Mucosa of descending colon (tissue), 3 donors: ENCODE results near the gene CENPP. TPM values are rescaled to one million over a fixed set of nuclear protein-coding genes. Genes with fewer than 3 reads are reported as not detected.

ENCODE experiments used
- ATAC-seq: fragments of 200-7000 bp; cut with Tn5 transposase; one replicate; pipeline ENCODE4 v1.9.1; 2020; ENCODE audit warnings: mild to moderate bottlenecking, moderate library complexity
- DNase-seq, 3 donors: peaks; one replicate each; pipeline ENCODE4 v3.0.0-alpha.2; 2020
- H3K36me3 ChIP-seq: fragments of 200-600 bp; one replicate; pipeline ENCODE4 v1.8.0; 2021; ENCODE audit warnings: low read depth, mild to moderate bottlenecking
- H3K4me1 ChIP-seq: fragments of 200-600 bp; one replicate; pipeline ENCODE4 v1.8.0; 2021; ENCODE audit warnings: low read depth, mild to moderate bottlenecking
- H3K4me3 ChIP-seq: fragments of 200-600 bp; one replicate; pipeline ENCODE4 v1.8.0; 2021; ENCODE audit warnings: mild to moderate bottlenecking
- H3K9me3 ChIP-seq: fragments of 200-600 bp; one replicate; pipeline ENCODE4 v1.8.0; 2021; ENCODE audit warnings: mild to moderate bottlenecking
- intact Hi-C, 2 donors: fragments of 100-400 bp; cut with DNase I in 1 of 2; cut with micrococcal nuclease in 1 of 2; formaldehyde crosslinking; loops; one replicate each; pipeline versions ENCODE4 v1.11.0 to v1.11.1; 2022; cut with DNase I, micrococcal nuclease
- total RNA-seq, 3 donors: library from RNA; stranded (reverse); fragmentation: NEBNext Ultra II Directional in 2 of 3; extraction: Animal tissue kit (Norgen Biotek cat#: 25700) in 2 of 3; gene quantifications; one replicate each; pipeline versions ENCODE4 v1.2.1 to v1.2.4, GENCODE V29; 2021 to 2023
- TF ChIP-seq, protein P1 (sequence below): fragments of 200-600 bp; IDR thresholded peaks from one replicate; pipeline ENCODE4 v1.8.0; 2022; ENCODE audit warnings: antibody characterized with exemption, mild to moderate bottlenecking
- donor health status: DM: no; HTN: no; CAD: no; lungs with moderate emphysema.
- donor health status: DM: no; HTN: no; CAD: no.
- donor health status: DM: no; HTN: yes; CAD: no.

CENPP gene
- total RNA-seq, 3 donors from 2014 or later: 2.0 to 4.9 (median 3.3) TPM

DNA sequence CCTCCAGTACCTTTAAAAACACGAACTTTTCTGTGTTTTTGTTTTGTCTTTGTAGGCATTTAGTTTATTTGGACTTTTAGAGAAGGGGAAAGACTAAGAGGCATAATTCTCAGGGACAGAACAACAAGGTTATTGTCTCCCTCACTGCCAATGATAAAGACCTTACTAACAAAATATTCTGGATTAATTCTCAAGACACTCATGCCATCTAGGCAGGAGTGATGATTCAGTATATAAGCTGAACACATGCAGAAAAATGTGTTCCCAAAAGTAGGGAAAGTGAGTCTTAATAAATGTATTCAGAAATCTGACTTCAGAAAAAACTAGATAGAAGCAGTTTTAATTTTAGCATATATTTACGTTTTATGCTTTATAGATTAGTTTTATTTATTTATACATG is 173.9 kb downstream of the CENPP start:
- Histone ChIP-seq H3K4me1 (no peaks in the 10 kb centered on the region), H3K9me3 (no peaks in the 10 kb centered on the region), H3K36me3 (no peaks in the 10 kb centered on the region), H3K4me3 (no peak overlapping the region)
- DNase-seq (no peak), ATAC-seq (no peak)
- TF ChIP-seq, protein P1, sequence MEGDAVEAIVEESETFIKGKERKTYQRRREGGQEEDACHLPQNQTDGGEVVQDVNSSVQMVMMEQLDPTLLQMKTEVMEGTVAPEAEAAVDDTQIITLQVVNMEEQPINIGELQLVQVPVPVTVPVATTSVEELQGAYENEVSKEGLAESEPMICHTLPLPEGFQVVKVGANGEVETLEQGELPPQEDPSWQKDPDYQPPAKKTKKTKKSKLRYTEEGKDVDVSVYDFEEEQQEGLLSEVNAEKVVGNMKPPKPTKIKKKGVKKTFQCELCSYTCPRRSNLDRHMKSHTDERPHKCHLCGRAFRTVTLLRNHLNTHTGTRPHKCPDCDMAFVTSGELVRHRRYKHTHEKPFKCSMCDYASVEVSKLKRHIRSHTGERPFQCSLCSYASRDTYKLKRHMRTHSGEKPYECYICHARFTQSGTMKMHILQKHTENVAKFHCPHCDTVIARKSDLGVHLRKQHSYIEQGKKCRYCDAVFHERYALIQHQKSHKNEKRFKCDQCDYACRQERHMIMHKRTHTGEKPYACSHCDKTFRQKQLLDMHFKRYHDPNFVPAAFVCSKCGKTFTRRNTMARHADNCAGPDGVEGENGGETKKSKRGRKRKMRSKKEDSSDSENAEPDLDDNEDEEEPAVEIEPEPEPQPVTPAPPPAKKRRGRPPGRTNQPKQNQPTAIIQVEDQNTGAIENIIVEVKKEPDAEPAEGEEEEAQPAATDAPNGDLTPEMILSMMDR: no peak
- intact Hi-C loops: no loop called here

DNA sequence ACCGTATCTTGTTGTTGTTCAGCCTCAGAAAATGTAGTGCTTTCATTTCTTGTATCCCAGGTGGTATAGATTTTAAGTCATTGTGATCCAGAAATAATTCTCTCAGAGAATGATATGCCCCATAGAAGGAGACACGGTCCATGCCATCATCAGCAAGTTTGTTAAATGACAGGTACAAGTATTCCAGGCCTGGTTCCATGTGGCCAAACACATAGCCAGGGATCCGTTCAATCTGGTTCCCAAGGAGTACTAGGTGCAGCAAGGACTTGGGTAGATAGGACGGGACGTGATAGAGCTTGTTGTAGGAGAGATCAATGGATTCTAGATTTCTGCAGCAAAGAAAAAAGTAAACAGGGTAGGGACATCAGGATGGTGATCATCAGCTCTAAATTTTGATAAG is 175.0 kb downstream of the CENPP start:
- H3K9me3 ChIP-seq: no peaks in the 10 kb centered on the region
- intact Hi-C loops: no loop called here
- H3K4me1 ChIP-seq: no peaks in the 10 kb centered on the region
- TF ChIP-seq, protein P1: no peak
- ATAC-seq: no peak
- no peaks in the 10 kb centered on the region for H3K36me3 ChIP-seq
- no peak overlapping the region for H3K4me3 ChIP-seq
- DNase-seq: no peak

DNA sequence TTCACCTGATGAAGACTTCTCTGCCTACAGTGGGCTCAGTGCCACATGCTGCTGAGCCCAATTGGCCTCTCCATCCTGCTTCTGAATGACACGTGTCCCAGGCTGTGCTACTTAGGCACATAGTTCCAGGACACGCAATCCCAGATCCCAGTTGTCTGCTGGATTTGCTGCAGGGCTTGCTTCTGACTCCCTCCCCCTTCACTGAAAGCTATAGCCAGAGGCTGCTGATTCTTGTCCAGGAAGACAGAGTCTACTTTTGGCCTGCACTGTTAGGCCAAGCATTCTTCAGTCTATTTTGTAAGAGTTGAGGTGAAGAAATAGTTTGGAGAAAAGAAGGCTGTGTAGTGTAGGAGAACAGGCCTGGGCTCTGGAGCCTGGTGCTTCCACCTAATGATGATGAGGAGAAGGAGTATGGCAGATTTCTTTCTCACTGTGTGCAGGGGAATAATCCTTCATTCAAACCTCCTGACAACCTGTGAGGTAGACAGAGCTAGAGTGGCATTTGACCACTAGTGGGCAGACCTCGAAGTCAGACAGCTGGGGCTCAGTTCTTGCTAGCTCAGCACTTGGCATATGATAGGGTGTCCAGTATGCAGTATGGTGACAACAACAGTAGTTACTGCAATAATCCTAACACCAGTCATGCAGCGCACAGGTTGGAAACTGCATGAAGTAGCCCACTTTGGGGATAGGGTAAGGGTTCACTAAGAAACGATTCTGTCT is 176.1 kb downstream of the CENPP start:
- ATAC-seq: peak; percentile 87
- peak in 2 of 3 donors; percentile 43 to 63 for DNase-seq
- H3K4me3 ChIP-seq: no peak overlapping the region
- no peaks in the 10 kb centered on the region for H3K4me1 ChIP-seq
- no peaks in the 10 kb centered on the region for H3K36me3 ChIP-seq
- intact Hi-C loops: no loop called here
- TF ChIP-seq, protein P1: peak; percentile 46
- H3K9me3 ChIP-seq: no peaks in the 10 kb centered on the region

DNA sequence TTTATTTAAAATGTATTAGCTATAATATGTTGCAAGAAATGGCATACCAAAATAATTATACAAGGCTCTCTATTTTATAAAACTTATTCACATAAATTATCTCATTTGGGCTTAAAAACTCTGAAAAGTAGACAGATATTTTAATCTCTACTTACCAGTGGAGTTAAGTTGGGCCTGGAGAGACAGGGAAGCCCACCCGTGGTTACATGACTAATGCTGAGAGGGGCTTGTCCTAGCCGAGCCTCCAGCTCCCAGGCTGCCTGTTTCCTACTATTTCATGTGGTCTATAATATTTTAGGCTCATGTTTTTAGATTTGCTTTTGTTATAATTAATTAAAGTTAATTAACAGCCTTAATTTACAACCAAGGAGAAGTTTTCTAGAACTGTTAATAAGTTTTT is 177.4 kb downstream of the CENPP start:
- intact Hi-C loops: no loop called here

DNA sequence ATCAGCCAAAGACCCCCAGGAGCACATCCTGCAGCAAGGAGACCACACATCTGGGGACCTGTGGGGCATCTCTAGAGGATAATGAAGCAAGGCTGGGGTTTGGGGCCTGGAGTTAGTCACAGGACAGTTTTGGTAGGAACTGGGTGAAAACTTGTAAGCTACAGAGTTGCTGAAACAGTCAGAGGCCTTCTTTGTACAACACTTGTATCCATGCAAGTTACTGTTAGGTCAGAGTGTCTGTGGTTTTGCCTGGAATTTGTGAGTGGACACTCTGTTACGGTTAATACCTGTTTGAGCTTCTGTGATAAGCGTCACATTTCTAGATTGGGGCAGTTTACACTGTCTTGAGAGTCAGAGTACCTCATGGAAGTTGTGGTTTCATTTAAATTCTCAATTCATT is 179.1 kb downstream of the CENPP start:
- ATAC-seq: no peak
- DNase-seq: no peak
- no peaks in the 10 kb centered on the region for H3K9me3 ChIP-seq
- no peaks in the 10 kb centered on the region for H3K36me3 ChIP-seq
- H3K4me3 ChIP-seq: no peak overlapping the region
- intact Hi-C loops: no loop called here
- TF ChIP-seq, protein P1: no peak
- peaks cover 3% of the 10 kb centered on the region for H3K4me1 ChIP-seq

More for the DNA sequence above, 177.4 kb downstream of the CENPP start:
- Histone ChIP-seq H3K36me3 (no peaks in the 10 kb centered on the region), H3K9me3 (no peaks in the 10 kb centered on the region), H3K4me1 (peaks cover 3% of the 10 kb centered on the region), H3K4me3 (no peak overlapping the region)
- TF ChIP-seq, protein P1: no peak
- DNase-seq: no peak
- no peak for ATAC-seq
